Activated CD4-positive, alpha-beta T cell treated with anti-CD3 and anti-CD28 coated beads, Interleukin-2, amount 10 ng/mL, durations not matched to agents 24 days and 14 days (primary cell): ENCODE measurements around the gene TMEM243. TPM values are rescaled to one million over a fixed set of nuclear protein-coding genes. Genes with fewer than 3 reads are reported as not detected.
"Not testable (repeated sequence)": the region's sequence is repeated elsewhere in the genome, so short reads cannot be mapped to it uniquely, and the experiment has no call there.

Experiments used
- DNase-seq: peaks from one replicate; pipeline ENCODE4 v3.0.0; 2022
- H3K27ac Mint-ChIP-seq: one replicate; pipeline ENCODE4 v1.8.0; 2022; ENCODE audit warnings: mild to moderate bottlenecking, mixed read lengths
- H3K27me3 Mint-ChIP-seq: one replicate; pipeline ENCODE4 v1.8.0; 2022; ENCODE audit warnings: mixed read lengths
- H3K36me3 Mint-ChIP-seq: one replicate; pipeline ENCODE4 v1.8.0; 2022; ENCODE audit warnings: low read depth, mild to moderate bottlenecking, mixed read lengths
- H3K4me1 Mint-ChIP-seq: one replicate; pipeline ENCODE4 v1.8.0; 2021; ENCODE audit warnings: mixed read lengths
- H3K4me3 Mint-ChIP-seq: one replicate; pipeline ENCODE4 v1.8.0; 2022; ENCODE audit warnings: mild to moderate bottlenecking, moderate library complexity, mixed read lengths
- H3K9me3 Mint-ChIP-seq: one replicate; pipeline ENCODE4 v1.8.0; 2021; ENCODE audit warnings: mixed read lengths
- intact Hi-C: fragments of 100-400 bp; cut with micrococcal nuclease; formaldehyde crosslinking; loops from one replicate; pipeline ENCODE4 v1.15.1; 2023
- total RNA-seq: library from RNA; stranded (reverse); gene quantifications from 2 replicates; pipeline ENCODE4 v1.2.3, GENCODE V29; 2022

TMEM243 gene
- total RNA-seq, 1 donor from 2014 or later: 46.1 TPM

GRCh38 chr7:87220026-87220733 lies 648 bp upstream of the TMEM243 start:
- intact Hi-C loops: loop anchor here (1.0 to 2.0 kb wide), 3 partner anchors 17 to 125 kb away; partner anchors contain the start of genes CROT and DMTF1
- peak; percentile 95 for DNase-seq
- H3K27ac Mint-ChIP-seq: peak overlapping the region; percentile 99

GRCh38 chr7:87218796-87219544 lies 562 bp downstream of the TMEM243 start:
- peak; percentile 81 for DNase-seq
- peak overlapping the region; percentile 99 for H3K27ac Mint-ChIP-seq
- no peaks in the 10 kb centered on the region for H3K9me3 Mint-ChIP-seq
- peak overlapping the region; percentile 99 for H3K4me3 Mint-ChIP-seq
- peaks cover 23% of the 10 kb centered on the region for H3K36me3 Mint-ChIP-seq
- intact Hi-C loops: loop anchor here (2.0 to 10.0 kb wide), 5 partner anchors 37 to 1747 kb away; partner anchors contain the start of genes DBF4, RUNDC3B and SLC25A40
- H3K4me1 Mint-ChIP-seq: peaks cover 39% of the 10 kb centered on the region
- peaks cover 11% of the 10 kb centered on the region for H3K27me3 Mint-ChIP-seq

More at GRCh38 chr7:87220026-87220733, 648 bp upstream of the TMEM243 start:
- Mint-ChIP-seq H3K9me3 (no peaks in the 10 kb centered on the region), H3K27me3 (peaks cover 11% of the 10 kb centered on the region), H3K4me1 (peaks cover 32% of the 10 kb centered on the region), H3K36me3 (peaks cover 16% of the 10 kb centered on the region), H3K4me3 (peak overlapping the region; percentile 99)

GRCh38 chr7:87217983-87218653 lies 1.4 kb downstream of the TMEM243 start:
- Mint-ChIP-seq H3K4me3 (peak overlapping the region; percentile 99), H3K27me3 (peaks cover 11% of the 10 kb centered on the region), H3K36me3 (peaks cover 27% of the 10 kb centered on the region), H3K27ac (peak overlapping the region; percentile 99), H3K4me1 (peaks cover 48% of the 10 kb centered on the region), H3K9me3 (no peaks in the 10 kb centered on the region)
- intact Hi-C loops: loop anchor here (1.0 to 10.0 kb wide), 7 partner anchors 19 to 1746 kb away; partner anchors contain the start of genes DBF4, RUNDC3B and SLC25A40
- DNase-seq: peak; percentile 67

- no peaks in the 10 kb centered on the region for H3K9me3 Mint-ChIP-seq
- peaks cover 11% of the 10 kb centered on the region for H3K27me3 Mint-ChIP-seq
- DNase-seq: peak; percentile 85
- H3K4me1 Mint-ChIP-seq: peaks cover 59% of the 10 kb centered on the region
- peak overlapping the region; percentile 99 for H3K27ac Mint-ChIP-seq
- intact Hi-C loops: loop anchor here (1.0 to 10.0 kb wide), 7 partner anchors 13 to 1745 kb away; partner anchors contain the start of gene RUNDC3B
- H3K4me3 Mint-ChIP-seq: peak overlapping the region; percentile 99
- H3K36me3 Mint-ChIP-seq: peaks cover 28% of the 10 kb centered on the region
Observed at GRCh38 chr7:87216701-87217508, 2.6 kb downstream of the TMEM243 start.

- H3K36me3 Mint-ChIP-seq: peaks cover 35% of the 10 kb centered on the region
- intact Hi-C loops: loop anchor here (5.0 to 10.0 kb wide), 4 partner anchors 33 to 1743 kb away; partner anchors contain the start of gene RUNDC3B
- no peak overlapping the region for H3K27ac Mint-ChIP-seq
- no peak overlapping the region for H3K4me3 Mint-ChIP-seq
- H3K9me3 Mint-ChIP-seq: no peaks in the 10 kb centered on the region
- peaks cover 65% of the 10 kb centered on the region for H3K4me1 Mint-ChIP-seq
- no peaks in the 10 kb centered on the region for H3K27me3 Mint-ChIP-seq
- no peak for DNase-seq
Observed at GRCh38 chr7:87215046-87215445, 4.5 kb downstream of the TMEM243 start.

- Mint-ChIP-seq H3K4me1 (peaks cover 67% of the 10 kb centered on the region), H3K27me3 (no peaks in the 10 kb centered on the region), H3K9me3 (no peaks in the 10 kb centered on the region), H3K27ac (peak overlapping the region; percentile 85), H3K4me3 (peak overlapping the region; percentile 72), H3K36me3 (peaks cover 37% of the 10 kb centered on the region)
- DNase-seq: no peak
- intact Hi-C loops: loop anchor here (1.0 to 10.0 kb wide), 2 partner anchors 156 to 411 kb away; partner anchors contain the start of gene RUNDC3B
Observed at GRCh38 chr7:87213811-87214210, 5.7 kb downstream of the TMEM243 start.

- Mint-ChIP-seq H3K27me3 (no peaks in the 10 kb centered on the region), H3K27ac (peak overlapping the region; percentile 92), H3K9me3 (no peaks in the 10 kb centered on the region), H3K4me3 (peak overlapping the region; percentile 74), H3K36me3 (peaks cover 40% of the 10 kb centered on the region), H3K4me1 (peaks cover 64% of the 10 kb centered on the region)
- DNase-seq: no peak
- intact Hi-C loops: loop anchor here (10.0 kb wide), 1 partner anchor 412 kb away; the partner anchor contains the start of gene RUNDC3B
Observed at GRCh38 chr7:87213252-87213651, 6.3 kb downstream of the TMEM243 start.

GRCh38 chr7:87212498-87212897 lies 7.0 kb downstream of the TMEM243 start:
- H3K4me3 Mint-ChIP-seq: peak overlapping the region; percentile 74
- no peaks in the 10 kb centered on the region for H3K9me3 Mint-ChIP-seq
- H3K36me3 Mint-ChIP-seq: peaks cover 43% of the 10 kb centered on the region
- H3K27me3 Mint-ChIP-seq: no peaks in the 10 kb centered on the region
- DNase-seq: no peak
- intact Hi-C loops: loop anchor here (10.0 kb wide), 1 partner anchor 412 kb away; the partner anchor contains the start of gene RUNDC3B
- H3K27ac Mint-ChIP-seq: peak overlapping the region; percentile 92
- peaks cover 60% of the 10 kb centered on the region for H3K4me1 Mint-ChIP-seq

GRCh38 chr7:87210506-87210905 lies 9.0 kb downstream of the TMEM243 start:
- peaks cover 56% of the 10 kb centered on the region for H3K36me3 Mint-ChIP-seq
- peaks cover 48% of the 10 kb centered on the region for H3K4me1 Mint-ChIP-seq
- H3K27me3 Mint-ChIP-seq: no peaks in the 10 kb centered on the region
- no peak overlapping the region for H3K4me3 Mint-ChIP-seq
- H3K9me3 Mint-ChIP-seq: peaks cover 8% of the 10 kb centered on the region
- intact Hi-C loops: loop anchor here (10.0 kb wide), 1 partner anchor 414 kb away; the partner anchor contains the start of gene RUNDC3B
- H3K27ac Mint-ChIP-seq: peak overlapping the region; percentile 32
- DNase-seq: no peak

GRCh38 chr7:87209295-87209924 lies 10.1 kb downstream of the TMEM243 start:
- H3K27ac Mint-ChIP-seq: peak overlapping the region; percentile 6
- DNase-seq: no peak
- H3K4me1 Mint-ChIP-seq: peaks cover 44% of the 10 kb centered on the region
- no peaks in the 10 kb centered on the region for H3K27me3 Mint-ChIP-seq
- peaks cover 63% of the 10 kb centered on the region for H3K36me3 Mint-ChIP-seq
- peaks cover 10% of the 10 kb centered on the region for H3K9me3 Mint-ChIP-seq
- intact Hi-C loops: no loop called here
- no peak overlapping the region for H3K4me3 Mint-ChIP-seq

GRCh38 chr7:87206361-87206760 lies 13.2 kb downstream of the TMEM243 start:
- Mint-ChIP-seq H3K27ac (peak overlapping the region; percentile 10), H3K4me3 (no peak overlapping the region)

GRCh38 chr7:87205701-87206100 lies 13.8 kb downstream of the TMEM243 start:
- intact Hi-C loops, H3K4me3 Mint-ChIP-seq, H3K27ac Mint-ChIP-seq, H3K27me3 Mint-ChIP-seq, DNase-seq: not testable (repeated sequence)
- peaks cover 81% of the 10 kb centered on the region for H3K36me3 Mint-ChIP-seq
- H3K9me3 Mint-ChIP-seq: peaks cover 20% of the 10 kb centered on the region
- peaks cover 22% of the 10 kb centered on the region for H3K4me1 Mint-ChIP-seq

More at GRCh38 chr7:87206361-87206760, 13.2 kb downstream of the TMEM243 start:
- intact Hi-C loops: no loop called here
- H3K9me3 Mint-ChIP-seq: peaks cover 20% of the 10 kb centered on the region
- no peaks in the 10 kb centered on the region for H3K27me3 Mint-ChIP-seq
- no peak for DNase-seq
- peaks cover 25% of the 10 kb centered on the region for H3K4me1 Mint-ChIP-seq
- H3K36me3 Mint-ChIP-seq: peaks cover 81% of the 10 kb centered on the region
